ENCODE data around the gene BCAS1. TPM values are rescaled to one million over a fixed set of nuclear protein-coding genes. Genes with fewer than 3 reads are reported as not detected.
"Not testable (repeated sequence)": the region's sequence is repeated elsewhere in the genome, so short reads cannot be mapped to it uniquely, and the experiment has no call there.

Gene BCAS1
- total RNA-seq, 1 experiment from 2014 or later: 0.11 TPM

- not testable (repeated sequence) for H4K20me1 ChIP-seq (ENCODE audit: insufficient read depth, low read depth, low read length); H3K27me3 ChIP-seq (ENCODE audit: low read length); DNase-seq; H3K9me2 ChIP-seq (replicated peaks; ENCODE audit: insufficient read depth, low read length); H3K4me1 ChIP-seq (ENCODE audit: low read length); H3K4me3 ChIP-seq (ENCODE audit: low read length); H3K27ac ChIP-seq (ENCODE audit: low read length); H3K79me2 ChIP-seq (ENCODE audit: low read length); H3K9ac ChIP-seq (ENCODE audit: low read length); H3K36me3 ChIP-seq (ENCODE audit: insufficient read depth, low read length); H2AFZ ChIP-seq (ENCODE audit: low read length); H3K4me2 ChIP-seq (ENCODE audit: low read depth, low read length, poor library complexity, severe bottlenecking); H3K9me3 ChIP-seq (ENCODE audit: low read length)
Measured at GRCh38 chr20:54006216-54006615, 64.2 kb downstream of the BCAS1 start.

GRCh38 chr20:54005524-54005923 is 64.9 kb downstream of the BCAS1 start:
- H3K27ac ChIP-seq (ENCODE audit: low read length): no peak overlapping the region
- no peak overlapping the region for H3K4me2 ChIP-seq (ENCODE audit: low read depth, low read length, poor library complexity, severe bottlenecking)
- no peak for DNase-seq

GRCh38 chr20:54004445-54004844 is 65.9 kb downstream of the BCAS1 start:
- Histone ChIP-seq H3K9me3 (ENCODE audit: low read length) (peaks cover 10% of the 10 kb centered on the region), H3K4me2 (ENCODE audit: low read depth, low read length, poor library complexity, severe bottlenecking) (no peak overlapping the region)

More at GRCh38 chr20:54005524-54005923, 64.9 kb downstream of the BCAS1 start:
- Histone ChIP-seq H3K9me3 (ENCODE audit: low read length) (peaks cover 6% of the 10 kb centered on the region), H3K9me2 (replicated peaks; ENCODE audit: insufficient read depth, low read length) (no peaks in the 10 kb centered on the region), H3K36me3 (ENCODE audit: insufficient read depth, low read length) (no peaks in the 10 kb centered on the region), H2AFZ (ENCODE audit: low read length) (no peak overlapping the region), H3K79me2 (ENCODE audit: low read length) (no peaks in the 10 kb centered on the region), H3K4me3 (ENCODE audit: low read length) (no peak overlapping the region), H3K27me3 (ENCODE audit: low read length) (no peaks in the 10 kb centered on the region), H4K20me1 (ENCODE audit: insufficient read depth, low read depth, low read length) (no peaks in the 10 kb centered on the region), H3K4me1 (ENCODE audit: low read length) (no peaks in the 10 kb centered on the region), H3K9ac (ENCODE audit: low read length) (no peak overlapping the region)

GRCh38 chr20:54002741-54003140 is 67.7 kb downstream of the BCAS1 start:
- no peak overlapping the region for H3K27ac ChIP-seq (ENCODE audit: low read length)
- DNase-seq: no peak
- H3K4me2 ChIP-seq (ENCODE audit: low read depth, low read length, poor library complexity, severe bottlenecking): no peak overlapping the region
- no peak overlapping the region for H3K4me3 ChIP-seq (ENCODE audit: low read length)
- no peaks in the 10 kb centered on the region for H3K27me3 ChIP-seq (ENCODE audit: low read length)
- H3K36me3 ChIP-seq (ENCODE audit: insufficient read depth, low read length): no peaks in the 10 kb centered on the region
- H3K79me2 ChIP-seq (ENCODE audit: low read length): no peaks in the 10 kb centered on the region
- H3K4me1 ChIP-seq (ENCODE audit: low read length): no peaks in the 10 kb centered on the region
- no peaks in the 10 kb centered on the region for H4K20me1 ChIP-seq (ENCODE audit: insufficient read depth, low read depth, low read length)
- no peaks in the 10 kb centered on the region; the same call in 1 of the 2 replicates for H3K9me2 ChIP-seq (replicated peaks; ENCODE audit: insufficient read depth, low read length)
- peaks cover 10% of the 10 kb centered on the region for H3K9me3 ChIP-seq (ENCODE audit: low read length)
- H3K9ac ChIP-seq (ENCODE audit: low read length): no peak overlapping the region
- H2AFZ ChIP-seq (ENCODE audit: low read length): no peak overlapping the region

More at GRCh38 chr20:54004445-54004844, 65.9 kb downstream of the BCAS1 start:
- no peaks in the 10 kb centered on the region for H3K79me2 ChIP-seq (ENCODE audit: low read length)
- H3K27me3 ChIP-seq (ENCODE audit: low read length): no peaks in the 10 kb centered on the region
- no peak overlapping the region for H2AFZ ChIP-seq (ENCODE audit: low read length)
- no peak for DNase-seq
- H3K27ac ChIP-seq (ENCODE audit: low read length): no peak overlapping the region
- no peaks in the 10 kb centered on the region for H4K20me1 ChIP-seq (ENCODE audit: insufficient read depth, low read depth, low read length)
- no peaks in the 10 kb centered on the region; the same call in 1 of the 2 replicates for H3K9me2 ChIP-seq (replicated peaks; ENCODE audit: insufficient read depth, low read length)
- H3K4me1 ChIP-seq (ENCODE audit: low read length): no peaks in the 10 kb centered on the region
- no peaks in the 10 kb centered on the region for H3K36me3 ChIP-seq (ENCODE audit: insufficient read depth, low read length)
- no peak overlapping the region for H3K4me3 ChIP-seq (ENCODE audit: low read length)
- H3K9ac ChIP-seq (ENCODE audit: low read length): no peak overlapping the region

GRCh38 chr20:54002056-54002575 is 68.3 kb downstream of the BCAS1 start:
- Histone ChIP-seq H2AFZ (ENCODE audit: low read length) (no peak overlapping the region), H3K9me2 (replicated peaks; ENCODE audit: insufficient read depth, low read length) (no peaks in the 10 kb centered on the region; the same call in 1 of the 2 replicates), H3K4me1 (ENCODE audit: low read length) (no peaks in the 10 kb centered on the region), H3K27me3 (ENCODE audit: low read length) (no peaks in the 10 kb centered on the region), H3K4me3 (ENCODE audit: low read length) (no peak overlapping the region), H4K20me1 (ENCODE audit: insufficient read depth, low read depth, low read length) (no peaks in the 10 kb centered on the region), H3K9me3 (ENCODE audit: low read length) (peaks cover 10% of the 10 kb centered on the region), H3K27ac (ENCODE audit: low read length) (no peak overlapping the region), H3K79me2 (ENCODE audit: low read length) (no peaks in the 10 kb centered on the region), H3K4me2 (ENCODE audit: low read depth, low read length, poor library complexity, severe bottlenecking) (no peak overlapping the region), H3K36me3 (ENCODE audit: insufficient read depth, low read length) (no peaks in the 10 kb centered on the region), H3K9ac (ENCODE audit: low read length) (no peak overlapping the region)
- DNase-seq: no peak

- no peak overlapping the region for H3K27ac ChIP-seq (ENCODE audit: low read length)
- no peak overlapping the region for H3K4me2 ChIP-seq (ENCODE audit: low read depth, low read length, poor library complexity, severe bottlenecking)
- H2AFZ ChIP-seq (ENCODE audit: low read length): no peak overlapping the region
- DNase-seq: no peak
- no peak overlapping the region for H3K9ac ChIP-seq (ENCODE audit: low read length)
- H3K9me3 ChIP-seq (ENCODE audit: low read length): peaks cover 10% of the 10 kb centered on the region
- no peak overlapping the region for H3K4me3 ChIP-seq (ENCODE audit: low read length)
- H3K36me3 ChIP-seq (ENCODE audit: insufficient read depth, low read length): no peaks in the 10 kb centered on the region
- no peaks in the 10 kb centered on the region; the same call in 1 of the 2 replicates for H3K9me2 ChIP-seq (replicated peaks; ENCODE audit: insufficient read depth, low read length)
- H3K4me1 ChIP-seq (ENCODE audit: low read length): no peaks in the 10 kb centered on the region
- no peaks in the 10 kb centered on the region for H3K27me3 ChIP-seq (ENCODE audit: low read length)
- H3K79me2 ChIP-seq (ENCODE audit: low read length): no peaks in the 10 kb centered on the region
- no peaks in the 10 kb centered on the region for H4K20me1 ChIP-seq (ENCODE audit: insufficient read depth, low read depth, low read length)
Measured at GRCh38 chr20:54000914-54001313, 69.5 kb downstream of the BCAS1 start.

GRCh38 chr20:54000262-54000661 is 70.1 kb downstream of the BCAS1 start:
- Histone ChIP-seq H3K4me2 (ENCODE audit: low read depth, low read length, poor library complexity, severe bottlenecking) (no peak overlapping the region), H3K4me1 (ENCODE audit: low read length) (no peaks in the 10 kb centered on the region), H2AFZ (ENCODE audit: low read length) (no peak overlapping the region), H3K79me2 (ENCODE audit: low read length) (no peaks in the 10 kb centered on the region), H3K4me3 (ENCODE audit: low read length) (no peak overlapping the region), H3K9me2 (replicated peaks; ENCODE audit: insufficient read depth, low read length) (no peaks in the 10 kb centered on the region; the same call in 1 of the 2 replicates), H3K27me3 (ENCODE audit: low read length) (no peaks in the 10 kb centered on the region), H3K9ac (ENCODE audit: low read length) (no peak overlapping the region), H3K27ac (ENCODE audit: low read length) (no peak overlapping the region), H3K36me3 (ENCODE audit: insufficient read depth, low read length) (no peaks in the 10 kb centered on the region), H3K9me3 (ENCODE audit: low read length) (peaks cover 10% of the 10 kb centered on the region), H4K20me1 (ENCODE audit: insufficient read depth, low read depth, low read length) (no peaks in the 10 kb centered on the region)
- no peak for DNase-seq

- no peak overlapping the region for H3K9ac ChIP-seq (ENCODE audit: low read length)
- no peaks in the 10 kb centered on the region for H4K20me1 ChIP-seq (ENCODE audit: insufficient read depth, low read depth, low read length)
- no peak overlapping the region for H3K27ac ChIP-seq (ENCODE audit: low read length)
- H2AFZ ChIP-seq (ENCODE audit: low read length): no peak overlapping the region
- no peaks in the 10 kb centered on the region for H3K36me3 ChIP-seq (ENCODE audit: insufficient read depth, low read length)
- no peaks in the 10 kb centered on the region; the same call in 1 of the 2 replicates for H3K9me2 ChIP-seq (replicated peaks; ENCODE audit: insufficient read depth, low read length)
- H3K27me3 ChIP-seq (ENCODE audit: low read length): no peaks in the 10 kb centered on the region
- H3K4me1 ChIP-seq (ENCODE audit: low read length): no peaks in the 10 kb centered on the region
- no peak overlapping the region for H3K4me3 ChIP-seq (ENCODE audit: low read length)
- no peaks in the 10 kb centered on the region for H3K79me2 ChIP-seq (ENCODE audit: low read length)
- H3K9me3 ChIP-seq (ENCODE audit: low read length): peaks cover 10% of the 10 kb centered on the region
- no peak for DNase-seq
- H3K4me2 ChIP-seq (ENCODE audit: low read depth, low read length, poor library complexity, severe bottlenecking): no peak overlapping the region
Measured at GRCh38 chr20:53999077-53999476, 71.3 kb downstream of the BCAS1 start.

Data from Karpas-422 (cell line).